T-helper 1 cell treated with Interleukin-12 subunit alpha and Interleukin-12 subunit beta and Interleukin-4 antibody, amounts not matched to agents 30 μg/mL and 1 μg/mL, for 36 hours (primary cell): Measurements from ENCODE around the gene DIABLO.
A peak's percentile ranks its signal among the peaks of the same experiment; 100 is the strongest.

Experiments
- H3K27ac Mint-ChIP-seq: one replicate; pipeline ENCODE4 v1.8.0; 2021; ENCODE audit warnings: mild to moderate bottlenecking, mixed read lengths
- H3K27me3 Mint-ChIP-seq: one replicate; pipeline ENCODE4 v1.8.0; 2021; ENCODE audit warnings: low read depth, mixed read lengths
- H3K36me3 Mint-ChIP-seq: one replicate; pipeline ENCODE4 v1.8.0; 2021; ENCODE audit warnings: low read depth, mixed read lengths
- H3K4me1 Mint-ChIP-seq: one replicate; pipeline ENCODE4 v1.8.0; 2021; ENCODE audit warnings: low read depth, mixed read lengths
- H3K4me3 Mint-ChIP-seq: one replicate; pipeline ENCODE4 v1.8.0; 2021; ENCODE audit warnings: mild to moderate bottlenecking, moderate library complexity, mixed read lengths
- H3K9me3 Mint-ChIP-seq: one replicate; pipeline ENCODE4 v1.8.0; 2021; ENCODE audit warnings: mixed read lengths

DIABLO gene

GRCh38 chr12:122232691-122233090 is 6.8 kb upstream of the DIABLO start:
- H3K9me3 Mint-ChIP-seq, result no peaks in the 10 kb centered on the region
- peaks cover 21% of the 10 kb centered on the region for H3K36me3 Mint-ChIP-seq
- peaks cover 2% of the 10 kb centered on the region for H3K4me1 Mint-ChIP-seq
- no peak overlapping the region for H3K27ac Mint-ChIP-seq
- no peaks in the 10 kb centered on the region for H3K27me3 Mint-ChIP-seq
- H3K4me3 Mint-ChIP-seq, result no peak overlapping the region

- Mint-ChIP-seq H3K4me3 (no peak overlapping the region), H3K4me1 (peaks cover 8% of the 10 kb centered on the region), H3K36me3 (peaks cover 16% of the 10 kb centered on the region), H3K9me3 (no peaks in the 10 kb centered on the region), H3K27ac (no peak overlapping the region), H3K27me3 (no peaks in the 10 kb centered on the region)
These were observed 4.9 kb upstream of the DIABLO start for GRCh38 chr12:122230798-122231197.

DNA sequence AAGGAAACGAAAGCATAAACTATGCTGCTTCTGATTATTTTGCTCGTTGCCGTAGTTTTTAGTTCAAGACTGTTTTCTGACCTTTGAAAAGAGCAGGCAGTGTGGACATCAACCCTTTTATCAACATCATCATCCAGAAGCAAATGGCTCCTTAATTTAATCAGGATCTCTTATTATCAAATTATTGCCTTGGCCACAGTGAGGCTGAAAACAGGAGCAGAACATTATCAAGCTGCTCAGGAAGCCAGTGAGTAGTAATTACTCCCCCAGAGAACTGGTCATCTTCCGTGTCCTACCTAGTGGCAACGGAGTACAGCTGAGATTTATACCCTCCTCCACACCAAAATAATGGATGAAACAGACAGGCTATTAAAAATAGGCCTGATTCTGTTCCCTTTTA is 2.2 kb upstream of the DIABLO start:
- H3K36me3 Mint-ChIP-seq, result peaks cover 21% of the 10 kb centered on the region
- H3K9me3 Mint-ChIP-seq, result no peaks in the 10 kb centered on the region

GRCh38 chr12:122227341-122227740 is 1.5 kb upstream of the DIABLO start:
- Mint-ChIP-seq H3K27ac (peak overlapping the region; percentile 63), H3K36me3 (peaks cover 23% of the 10 kb centered on the region), H3K9me3 (no peaks in the 10 kb centered on the region), H3K4me1 (peaks cover 25% of the 10 kb centered on the region), H3K4me3 (peak overlapping the region; percentile 75), H3K27me3 (no peaks in the 10 kb centered on the region)

More for the DNA sequence above, 2.2 kb upstream of the DIABLO start:
- no peaks in the 10 kb centered on the region for H3K27me3 Mint-ChIP-seq
- H3K27ac Mint-ChIP-seq, result no peak overlapping the region
- peaks cover 23% of the 10 kb centered on the region for H3K4me1 Mint-ChIP-seq
- H3K4me3 Mint-ChIP-seq, result peak overlapping the region; percentile 1

GRCh38 chr12:122226366-122227125 is 694 bp upstream of the DIABLO start:
- H3K4me1 Mint-ChIP-seq, result peaks cover 25% of the 10 kb centered on the region
- peaks cover 21% of the 10 kb centered on the region for H3K36me3 Mint-ChIP-seq
- peak overlapping the region; percentile 62 for H3K27ac Mint-ChIP-seq
- H3K27me3 Mint-ChIP-seq, result no peaks in the 10 kb centered on the region
- peak overlapping the region; percentile 75 for H3K4me3 Mint-ChIP-seq
- no peaks in the 10 kb centered on the region for H3K9me3 Mint-ChIP-seq

GRCh38 chr12:122216445-122216844 is 9.4 kb downstream of the DIABLO start:
- no peak overlapping the region for H3K4me3 Mint-ChIP-seq
- peaks cover 32% of the 10 kb centered on the region for H3K36me3 Mint-ChIP-seq
- H3K27ac Mint-ChIP-seq, result no peak overlapping the region
- no peaks in the 10 kb centered on the region for H3K27me3 Mint-ChIP-seq
- H3K9me3 Mint-ChIP-seq, result no peaks in the 10 kb centered on the region
- H3K4me1 Mint-ChIP-seq, result no peaks in the 10 kb centered on the region

DNA sequence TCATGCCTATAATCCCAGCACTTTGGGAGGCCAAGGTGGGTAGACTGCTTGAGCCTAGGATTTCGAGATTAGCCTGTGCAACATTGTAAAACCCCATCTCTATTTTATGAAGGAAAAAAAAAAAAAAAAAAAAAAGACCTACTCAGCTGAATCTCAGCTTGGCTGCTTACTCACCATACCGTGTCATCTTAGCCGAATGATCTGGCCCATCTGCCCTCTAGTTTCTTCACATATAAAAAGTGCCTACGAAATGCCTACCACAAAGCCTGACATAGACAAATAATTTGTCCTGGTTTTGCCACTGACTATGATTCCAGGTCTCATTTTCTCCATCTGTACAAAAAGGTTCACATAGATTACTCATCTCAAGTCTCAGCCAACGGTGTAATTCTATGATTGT is 10.1 kb downstream of the DIABLO start:
- Mint-ChIP-seq H3K9me3 (no peaks in the 10 kb centered on the region), H3K4me3 (no peak overlapping the region), H3K4me1 (no peaks in the 10 kb centered on the region), H3K27ac (no peak overlapping the region), H3K36me3 (peaks cover 32% of the 10 kb centered on the region), H3K27me3 (no peaks in the 10 kb centered on the region)

GRCh38 chr12:122208073-122208820 is 17.6 kb downstream of the DIABLO start:
- peaks cover 16% of the 10 kb centered on the region for H3K27me3 Mint-ChIP-seq
- peaks cover 40% of the 10 kb centered on the region for H3K36me3 Mint-ChIP-seq
- H3K4me1 Mint-ChIP-seq, result peaks cover 8% of the 10 kb centered on the region
- no peaks in the 10 kb centered on the region for H3K9me3 Mint-ChIP-seq
- H3K4me3 Mint-ChIP-seq, result no peak overlapping the region
- no peak overlapping the region for H3K27ac Mint-ChIP-seq

DNA sequence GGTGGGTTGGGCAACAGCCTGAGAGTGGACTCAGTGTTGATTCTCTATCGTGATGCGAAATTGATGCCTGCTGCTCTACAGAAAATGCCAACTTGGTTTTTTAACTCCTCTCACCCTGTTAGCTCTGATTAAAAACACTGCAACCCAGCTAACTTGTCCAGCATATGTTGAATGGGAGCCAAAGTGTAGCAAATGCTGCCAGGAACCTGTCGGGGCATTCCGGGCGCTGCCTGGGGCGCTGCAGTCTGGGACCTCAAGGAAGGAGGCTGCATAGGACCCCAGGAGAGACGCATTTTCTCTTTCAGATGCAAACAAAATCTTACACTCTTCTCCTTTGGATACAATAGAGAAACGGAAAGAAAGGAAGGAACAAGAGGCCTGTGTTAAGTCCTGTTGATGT is 18.5 kb downstream of the DIABLO start:
- no peak overlapping the region for H3K27ac Mint-ChIP-seq
- H3K27me3 Mint-ChIP-seq, result peaks cover 24% of the 10 kb centered on the region
- H3K36me3 Mint-ChIP-seq, result peaks cover 38% of the 10 kb centered on the region
- peaks cover 10% of the 10 kb centered on the region for H3K4me1 Mint-ChIP-seq
- H3K9me3 Mint-ChIP-seq, result no peaks in the 10 kb centered on the region
- no peak overlapping the region for H3K4me3 Mint-ChIP-seq

GRCh38 chr12:122206976-122207375 is 18.9 kb downstream of the DIABLO start:
- Mint-ChIP-seq H3K27me3 (peaks cover 25% of the 10 kb centered on the region), H3K4me1 (peaks cover 10% of the 10 kb centered on the region), H3K9me3 (no peaks in the 10 kb centered on the region), H3K4me3 (no peak overlapping the region), H3K36me3 (peaks cover 34% of the 10 kb centered on the region), H3K27ac (no peak overlapping the region)

DNA sequence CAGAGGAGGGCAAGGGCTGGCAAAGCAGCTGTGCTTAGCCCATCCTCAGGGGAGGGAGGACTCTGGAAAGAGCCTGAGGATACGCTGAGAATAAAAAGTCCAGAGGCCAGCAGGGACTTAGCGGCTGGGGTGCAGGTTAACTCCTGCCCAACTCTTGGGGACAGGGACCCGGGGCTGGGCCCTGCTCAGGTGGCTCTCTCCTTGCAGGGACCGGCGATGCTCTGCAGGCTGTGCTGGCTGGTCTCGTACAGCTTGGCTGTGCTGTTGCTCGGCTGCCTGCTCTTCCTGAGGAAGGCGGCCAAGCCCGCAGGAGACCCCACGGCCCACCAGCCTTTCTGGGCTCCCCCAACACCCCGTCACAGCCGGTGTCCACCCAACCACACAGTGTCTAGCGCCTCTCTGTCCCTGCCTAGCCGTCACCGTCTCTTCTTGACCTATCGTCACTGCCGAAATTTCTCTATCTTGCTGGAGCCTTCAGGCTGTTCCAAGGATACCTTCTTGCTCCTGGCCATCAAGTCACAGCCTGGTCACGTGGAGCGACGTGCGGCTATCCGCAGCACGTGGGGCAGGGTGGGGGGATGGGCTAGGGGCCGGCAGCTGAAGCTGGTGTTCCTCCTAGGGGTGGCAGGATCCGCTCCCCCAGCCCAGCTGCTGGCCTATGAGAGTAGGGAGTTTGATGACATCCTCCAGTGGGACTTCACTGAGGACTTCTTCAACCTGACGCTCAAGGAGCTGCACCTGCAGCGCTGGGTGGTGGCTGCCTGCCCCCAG is 19.6 kb downstream of the DIABLO start:
- H3K27me3 Mint-ChIP-seq, result peaks cover 30% of the 10 kb centered on the region
- H3K4me3 Mint-ChIP-seq, result no peak overlapping the region
- no peak overlapping the region for H3K27ac Mint-ChIP-seq
- H3K4me1 Mint-ChIP-seq, result peaks cover 10% of the 10 kb centered on the region
- peaks cover 31% of the 10 kb centered on the region for H3K36me3 Mint-ChIP-seq
- no peaks in the 10 kb centered on the region for H3K9me3 Mint-ChIP-seq

DNA sequence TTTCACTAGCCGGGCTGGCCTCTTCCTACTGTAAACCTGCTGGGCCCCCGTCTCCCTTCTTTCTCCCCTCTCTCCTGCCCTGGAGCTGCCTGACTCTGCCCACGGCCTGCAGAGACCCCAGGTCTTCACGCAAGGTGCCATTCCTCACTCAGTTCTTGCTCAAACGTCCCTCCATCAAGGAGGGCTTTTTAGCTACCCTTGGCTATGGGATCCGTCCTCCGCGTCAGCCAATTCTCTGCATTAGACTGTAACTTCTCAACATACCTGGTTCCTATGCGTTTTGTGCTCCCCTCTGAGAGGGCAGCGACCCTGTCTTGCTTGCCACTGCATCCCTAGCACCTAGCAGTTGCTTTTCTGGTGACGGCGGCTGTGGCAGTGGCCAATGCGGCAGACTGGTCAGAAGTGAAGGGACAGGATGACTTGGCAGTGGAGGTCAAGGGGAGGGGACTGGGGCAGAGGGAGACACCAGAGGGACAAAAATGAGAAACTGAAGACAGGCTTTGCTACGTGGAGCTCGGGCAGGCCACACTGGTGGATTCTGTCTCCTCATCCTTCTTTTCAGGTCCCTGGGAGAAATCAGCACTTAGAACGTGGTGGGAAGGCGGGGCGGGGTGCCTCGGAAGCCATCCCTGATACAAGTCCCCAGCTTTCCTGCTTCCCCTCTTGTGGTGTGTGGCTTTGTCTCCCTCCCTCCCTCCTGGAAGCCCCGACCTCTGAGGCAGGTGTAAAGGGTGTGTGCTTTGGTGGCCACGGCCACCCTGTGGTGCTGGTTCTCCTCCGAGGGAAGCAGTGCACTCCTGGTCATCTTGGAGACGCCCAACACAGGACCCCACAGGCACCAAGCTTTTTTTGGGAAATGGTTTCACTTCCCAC is 20.6 kb downstream of the DIABLO start:
- Mint-ChIP-seq H3K4me3 (peak overlapping the region; percentile 87), H3K9me3 (no peaks in the 10 kb centered on the region), H3K27me3 (peaks cover 33% of the 10 kb centered on the region), H3K4me1 (peaks cover 10% of the 10 kb centered on the region), H3K36me3 (peaks cover 31% of the 10 kb centered on the region), H3K27ac (peak overlapping the region; percentile 65)

DNA sequence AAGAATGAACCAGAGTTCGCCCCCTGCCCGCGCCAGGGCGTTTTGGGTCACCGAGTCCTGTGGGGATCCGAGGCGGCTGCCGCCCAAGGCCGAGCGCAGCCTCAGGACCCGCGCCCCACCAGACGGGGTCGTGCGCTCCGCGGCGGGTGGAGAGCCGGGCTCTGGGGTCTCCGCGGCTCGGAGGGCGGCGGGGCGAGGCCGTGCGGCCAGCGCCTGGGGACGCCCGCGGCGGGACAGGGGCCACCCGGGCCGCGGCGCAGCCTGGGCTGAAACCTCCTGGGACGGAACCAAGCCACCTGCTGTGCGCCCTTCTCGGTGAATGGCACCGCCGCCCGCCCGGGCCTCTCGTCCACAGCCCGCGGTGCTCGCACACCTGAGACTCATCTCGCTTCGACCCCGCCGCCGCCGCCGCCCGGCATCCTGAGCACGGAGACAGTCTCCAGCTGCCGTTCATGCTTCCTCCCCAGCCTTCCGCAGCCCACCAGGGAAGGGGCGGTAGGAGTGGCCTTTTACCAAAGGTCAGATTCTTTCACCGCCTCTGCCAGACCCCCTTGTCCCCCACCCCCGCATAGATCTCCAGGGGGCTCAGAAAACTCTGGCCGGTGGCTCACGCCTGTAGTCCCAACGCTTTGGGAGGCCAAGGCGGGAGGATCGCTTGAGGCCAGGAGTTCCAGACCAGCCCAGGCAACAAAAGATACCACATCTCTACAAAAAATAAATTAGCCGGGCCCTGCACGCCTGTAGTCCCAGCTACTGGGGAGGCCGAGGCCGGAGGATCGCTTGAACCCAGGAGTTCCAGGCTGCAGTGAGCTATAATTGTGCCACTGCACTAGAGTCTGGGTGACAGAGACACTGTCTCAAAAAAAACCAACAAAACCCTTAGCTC is 21.4 kb downstream of the DIABLO start:
- Mint-ChIP-seq H3K36me3 (peaks cover 25% of the 10 kb centered on the region), H3K27ac (no peak overlapping the region), H3K27me3 (peaks cover 33% of the 10 kb centered on the region), H3K4me1 (peaks cover 10% of the 10 kb centered on the region), H3K9me3 (no peaks in the 10 kb centered on the region), H3K4me3 (peak overlapping the region; percentile 87)
